SIG-M5 (cell line): Measurements from ENCODE around the gene EPB41L1.

ENCODE experiments used
- DNase-seq: peaks from one replicate; lab custom pipeline; 2025; lab: John Stamatoyannopoulos, UW

EPB41L1 gene

GRCh38 chr20:36281785-36282380 is 127.3 kb downstream of the EPB41L1 start:
- DNase-seq: no peak
